ENCODE data around the gene ARFGEF3.
"Not testable (repeated sequence)": the region's sequence is repeated elsewhere in the genome, so short reads cannot be mapped to it uniquely, and the experiment has no call there.

The ARFGEF3 gene

DNA sequence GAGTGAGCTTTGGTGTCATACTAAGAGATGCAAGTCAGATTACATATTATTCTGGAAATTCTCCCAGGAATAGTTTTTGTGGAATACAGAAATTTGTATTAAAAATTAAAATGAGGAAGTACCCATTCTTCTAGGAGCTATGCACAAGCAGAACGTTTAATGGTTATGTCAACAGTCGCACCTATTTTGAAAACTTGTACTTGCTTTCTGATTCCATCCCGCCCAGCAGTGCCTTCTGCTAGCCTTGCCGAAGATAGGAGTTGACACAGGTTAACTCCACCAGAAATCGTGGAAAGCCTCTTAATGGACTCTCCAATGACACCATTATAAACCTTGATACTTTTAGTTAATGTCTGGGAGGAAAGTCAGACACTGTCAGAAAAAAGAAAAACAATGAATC, 49.9 kb downstream of the ARFGEF3 start:
- DNase-seq: no peak

DNA sequence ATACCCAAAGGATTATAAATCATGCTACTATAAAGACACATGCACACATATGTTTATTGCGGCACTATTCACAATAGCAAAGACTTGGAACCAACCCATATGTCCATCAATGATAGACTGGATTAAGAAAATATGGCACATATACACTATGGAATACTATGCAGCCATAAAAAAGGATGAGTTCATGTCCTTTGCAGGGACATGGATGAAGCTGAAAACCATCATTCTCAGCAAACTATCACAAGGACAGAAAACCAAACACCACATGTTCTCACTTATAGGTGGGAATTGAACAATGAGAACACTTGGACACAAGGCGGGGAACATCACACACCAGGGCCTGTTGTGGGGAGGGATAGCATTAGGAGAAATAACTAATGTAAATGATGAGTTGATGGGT, 50.8 kb downstream of the ARFGEF3 start:
- DNase-seq: not testable (repeated sequence)

DNA sequence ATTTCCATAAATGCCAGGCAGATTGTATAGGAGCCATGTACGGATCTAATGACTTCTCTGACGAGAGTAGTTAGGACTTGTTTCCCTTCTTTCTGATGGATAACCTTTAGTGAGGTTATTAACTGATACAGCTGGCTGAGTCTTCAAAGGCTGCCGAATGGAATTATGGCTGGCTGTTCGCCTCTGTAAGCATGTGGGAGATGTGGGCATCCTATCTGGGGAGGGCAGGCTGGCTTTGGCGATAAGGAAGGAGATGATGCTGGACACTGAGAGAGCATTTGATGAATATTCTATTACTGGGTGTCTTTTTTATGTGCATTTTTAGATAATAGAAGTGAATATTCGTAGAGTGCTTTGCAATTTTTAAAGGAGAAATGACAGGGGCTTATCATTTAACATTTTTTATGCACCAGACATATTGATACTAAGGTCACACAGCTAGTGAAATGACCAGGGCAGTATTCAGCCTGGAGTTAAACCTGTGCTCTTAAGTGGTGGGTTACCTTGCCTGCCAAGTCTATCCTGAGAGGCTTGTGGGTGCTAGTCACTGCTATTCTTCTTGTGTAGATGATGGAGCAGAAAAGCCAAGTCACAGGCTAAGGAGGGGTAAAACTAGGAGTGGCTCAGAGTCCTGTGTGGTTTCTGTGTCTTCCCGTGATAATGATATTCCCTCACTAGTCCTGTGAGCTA, 53.5 kb downstream of the ARFGEF3 start:
- DNase-seq: no peak

DNA sequence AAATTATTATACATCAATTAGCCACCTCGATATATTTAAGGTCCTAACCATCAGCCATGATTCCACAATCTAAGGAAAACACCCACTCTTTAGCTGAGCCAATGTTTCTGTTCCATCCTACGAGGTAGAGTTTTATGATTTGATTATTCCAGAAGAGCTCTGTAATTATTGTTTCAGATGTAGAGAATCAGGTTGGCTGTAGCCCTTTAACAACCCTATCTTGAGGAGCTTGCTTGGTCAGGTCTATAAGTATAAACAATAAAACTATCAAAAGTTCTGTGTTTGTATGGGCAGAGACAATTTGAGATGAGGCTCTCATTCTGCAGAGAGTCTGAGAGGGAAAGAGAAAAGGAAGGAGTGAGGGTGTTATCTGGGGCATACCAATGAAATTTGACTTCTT, 56.7 kb downstream of the ARFGEF3 start, which contains the start of gene PBOV1:
PBOV1 (minus strand) TSS at position 43 of the 400 bp plus-strand sequence. CDS start 96 bp downstream, outside the sequence.
- DNase-seq: no peak

DNA sequence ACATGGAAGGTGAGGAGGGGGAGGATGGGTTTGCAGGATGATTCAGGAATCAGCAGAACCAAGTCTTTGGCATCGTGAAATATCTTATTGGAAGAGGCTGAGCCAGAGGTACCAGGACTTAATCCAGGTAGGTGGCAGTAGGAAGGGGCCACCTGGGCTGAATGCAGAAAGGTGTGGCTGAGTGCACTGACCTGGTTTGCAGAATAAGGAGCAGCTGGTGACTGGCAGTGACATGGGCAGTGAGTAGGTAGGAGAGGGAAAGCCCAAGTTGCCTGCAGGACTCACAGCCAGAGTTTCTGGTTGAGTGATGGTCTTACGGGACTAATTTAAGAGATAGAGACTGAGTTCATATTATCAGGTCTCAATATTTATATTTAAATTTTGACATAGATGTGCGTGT, 57.7 kb downstream of the ARFGEF3 start:
- no peak for DNase-seq

DNA sequence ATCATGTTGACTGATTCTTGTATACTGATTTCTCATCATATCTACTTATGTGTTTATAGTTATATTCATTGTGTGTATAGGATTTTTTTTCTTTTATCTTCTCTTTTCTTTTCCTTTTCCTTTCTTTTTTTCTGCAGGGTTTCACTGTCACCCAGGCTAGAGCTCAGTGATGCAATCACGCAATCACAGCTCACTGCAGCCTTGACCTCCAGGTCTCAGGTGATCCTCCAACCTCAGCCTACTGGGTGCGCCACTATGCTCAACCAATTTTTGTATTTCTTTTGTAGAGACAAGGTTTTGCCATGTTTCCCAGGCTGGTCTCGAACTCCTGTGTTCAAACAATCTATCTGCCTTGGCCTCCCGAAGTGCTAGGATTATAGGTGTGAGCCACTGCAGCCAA, 58.2 kb downstream of the ARFGEF3 start:
- no peak for DNase-seq

DNA sequence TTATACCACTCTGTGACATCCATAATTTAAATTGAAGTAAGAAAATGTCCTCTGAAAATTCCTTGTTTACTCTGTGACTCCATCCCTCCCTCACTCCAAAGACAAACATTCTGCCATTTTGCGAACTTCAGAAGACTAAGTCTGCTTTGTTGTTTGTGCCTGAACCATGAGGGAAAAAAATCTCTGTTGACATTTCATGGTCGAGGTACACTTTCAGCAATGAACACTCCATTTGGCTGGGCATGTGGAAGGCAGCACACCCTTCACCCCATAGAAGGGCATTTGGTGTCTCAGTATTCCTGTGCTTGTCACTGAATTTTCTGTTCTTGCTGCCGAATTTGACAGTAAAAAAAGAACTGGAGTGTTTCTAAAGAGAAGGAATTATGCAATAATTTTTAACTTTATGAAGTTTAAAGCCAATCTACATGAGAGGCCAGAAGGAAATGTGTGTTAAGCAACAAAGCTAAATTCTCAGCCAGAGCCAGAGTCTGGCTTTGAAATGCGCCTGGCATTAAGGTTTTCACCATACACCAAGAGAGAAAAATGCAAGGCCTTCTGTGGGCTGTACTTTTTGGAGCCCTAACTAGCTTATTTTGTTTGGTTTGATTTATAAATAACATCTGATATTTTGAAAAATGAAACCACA, 61.3 kb downstream of the ARFGEF3 start:
- DNase-seq: no peak

DNA sequence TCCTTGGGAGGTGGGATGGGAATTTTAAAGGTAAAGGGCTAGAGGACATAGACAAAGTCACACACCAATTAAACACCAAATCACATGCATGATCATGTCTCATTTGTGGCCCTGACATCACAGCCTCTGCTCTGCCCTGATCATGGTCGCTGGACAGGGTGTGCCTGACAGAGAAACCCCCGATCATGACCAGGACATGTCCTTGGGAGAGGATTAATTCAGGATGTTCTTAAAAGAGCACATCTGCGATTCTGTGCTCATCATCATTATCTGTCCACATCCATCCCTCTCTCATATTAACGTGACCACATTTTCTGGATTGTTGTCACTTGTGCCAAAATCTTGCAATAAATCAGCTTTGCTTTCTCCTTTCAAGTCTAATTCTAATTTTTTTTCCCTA, 64.2 kb downstream of the ARFGEF3 start:
- no peak for DNase-seq

DNA sequence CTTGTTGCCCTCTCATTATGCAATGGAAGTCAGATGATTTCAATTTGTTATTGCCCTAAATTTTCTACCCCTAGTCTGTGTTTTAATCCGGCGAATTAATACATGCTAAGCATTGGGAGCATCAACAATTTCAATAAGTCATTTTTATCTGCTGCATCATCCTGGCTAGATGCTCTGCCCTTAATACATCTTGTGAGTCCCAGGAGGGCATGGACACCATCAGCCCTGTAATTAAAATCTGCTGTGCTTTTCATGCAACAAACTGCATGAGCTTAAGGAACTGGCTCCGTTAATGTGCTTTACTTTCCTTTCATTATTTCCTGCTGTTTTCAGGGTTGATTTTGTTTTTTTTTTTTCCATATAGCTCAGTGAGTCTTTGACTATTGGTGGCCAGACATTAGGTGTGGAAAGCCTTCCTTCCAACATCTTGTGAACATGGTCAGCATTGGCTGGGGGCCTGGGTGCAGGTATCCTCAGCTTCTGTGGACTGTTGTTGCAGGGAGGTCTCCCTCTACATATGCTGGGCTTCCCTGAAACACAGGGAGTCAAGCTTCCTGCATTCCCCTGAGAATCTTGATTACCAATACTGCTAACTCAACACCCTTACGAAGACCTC, 65.1 kb downstream of the ARFGEF3 start:
- DNase-seq: no peak

DNA sequence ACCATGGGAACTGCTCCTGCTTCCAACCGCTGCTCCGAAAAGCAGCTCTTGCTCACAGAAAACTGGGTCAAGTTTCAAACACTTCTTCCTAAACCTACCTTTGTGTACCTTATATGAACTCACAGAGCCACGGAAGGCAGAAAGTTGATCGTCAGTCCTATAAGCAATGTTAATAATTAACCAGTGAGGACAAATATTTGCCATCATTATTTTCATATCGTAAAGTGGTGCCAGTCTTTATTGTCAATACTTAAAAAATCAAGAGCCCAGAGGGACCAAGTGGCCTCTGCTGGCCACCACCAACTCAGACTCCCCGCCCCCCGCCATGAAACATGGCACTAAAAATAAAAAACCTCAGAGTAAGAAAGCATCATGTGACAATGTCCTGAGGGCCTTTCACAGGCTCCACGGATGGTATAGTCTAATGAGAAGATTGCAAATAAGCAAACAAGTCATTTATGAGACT, 65.6 kb downstream of the ARFGEF3 start:
- DNase-seq: no peak

DNA sequence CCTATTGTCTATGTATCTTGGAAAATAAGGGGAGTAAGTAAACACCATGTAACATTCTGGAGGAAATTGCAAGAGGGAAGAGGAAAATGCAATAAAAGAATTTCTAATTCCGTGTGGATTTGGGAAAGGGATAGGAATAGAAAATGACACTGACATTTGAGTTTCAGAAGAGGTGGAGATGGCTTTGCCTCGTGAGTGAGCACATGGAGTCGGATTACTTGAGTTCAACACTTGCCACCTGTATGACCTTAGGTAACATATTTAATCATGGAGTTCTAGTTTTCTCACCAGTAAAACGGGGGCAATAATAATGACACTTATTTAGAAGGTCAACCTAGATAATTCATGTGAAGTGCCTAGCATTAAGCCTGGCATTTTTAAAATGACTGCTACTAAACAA, 67.3 kb downstream of the ARFGEF3 start:
- DNase-seq: no peak

DNA sequence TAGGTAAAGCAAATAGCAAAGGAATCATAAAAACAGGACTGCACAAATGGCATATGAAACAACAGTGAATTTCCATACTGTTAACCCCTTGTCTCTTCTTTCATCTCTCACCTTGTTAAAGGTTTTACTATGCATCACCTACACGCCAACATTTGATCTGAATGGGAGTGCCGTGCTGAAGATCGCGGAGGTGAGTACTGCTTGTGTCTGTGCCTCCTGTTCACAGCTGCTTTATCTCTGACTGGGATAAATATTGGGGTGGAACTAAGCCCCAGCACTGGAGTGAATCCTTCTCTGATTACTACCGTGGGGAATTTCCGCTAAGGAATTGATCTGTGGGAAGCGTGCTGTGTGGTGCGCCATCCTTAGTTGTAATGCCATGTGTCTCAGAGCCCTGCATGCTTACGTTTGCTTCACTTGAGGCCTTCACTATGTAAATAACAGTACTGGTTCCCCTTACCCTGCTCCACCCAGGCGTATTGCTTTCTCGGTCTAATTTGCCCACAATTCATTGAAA, 68.0 kb downstream of the ARFGEF3 start:
- DNase-seq: no peak

DNA sequence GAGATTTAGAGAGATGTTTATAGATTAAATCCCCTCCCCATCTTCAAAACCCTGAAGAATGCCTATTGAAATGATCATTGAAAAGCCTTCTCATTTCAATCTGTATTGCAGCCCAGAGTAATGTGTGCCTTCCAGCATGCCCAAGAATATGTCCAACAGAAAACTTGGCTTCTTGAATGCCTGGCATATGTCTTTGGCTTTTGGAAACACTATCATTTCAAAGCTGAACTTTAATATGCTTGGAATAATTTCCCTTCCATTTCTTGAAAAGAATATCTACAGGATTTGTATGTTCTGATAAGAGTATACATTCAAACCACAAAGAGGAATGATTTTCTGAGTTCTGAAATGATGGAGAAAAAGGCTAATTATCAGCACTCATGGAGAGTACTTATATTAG, 68.5 kb downstream of the ARFGEF3 start:
- no peak for DNase-seq

DNA sequence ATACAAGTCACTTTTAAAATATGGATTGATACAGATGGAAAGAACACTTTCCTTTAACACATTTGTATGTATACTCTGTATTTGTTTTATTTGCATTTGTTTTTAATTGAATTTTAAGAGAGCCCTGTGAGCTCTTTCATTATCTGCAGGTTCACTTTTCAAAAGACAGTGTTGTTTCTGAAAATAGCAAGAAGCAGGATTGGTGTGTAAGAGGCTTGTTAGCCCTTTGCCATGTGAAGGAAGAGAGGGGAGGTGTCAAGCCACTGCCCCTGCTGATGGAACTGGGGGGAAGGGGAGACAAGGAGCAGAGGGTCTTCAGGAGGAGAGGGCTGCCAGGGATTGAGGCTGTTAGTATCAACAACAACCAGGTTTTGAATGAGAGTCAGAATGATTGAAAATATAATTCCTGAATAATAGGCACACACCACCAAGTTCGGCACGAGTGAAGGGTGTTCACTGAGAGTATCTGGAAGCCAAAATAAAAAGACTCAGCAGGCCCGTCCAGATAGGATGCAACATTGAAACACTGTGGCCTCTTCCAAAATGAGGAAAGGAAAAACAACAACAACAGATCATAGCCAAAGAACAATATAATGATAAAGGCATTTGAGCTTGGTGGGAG, 69.1 kb downstream of the ARFGEF3 start:
- no peak for DNase-seq

DNA sequence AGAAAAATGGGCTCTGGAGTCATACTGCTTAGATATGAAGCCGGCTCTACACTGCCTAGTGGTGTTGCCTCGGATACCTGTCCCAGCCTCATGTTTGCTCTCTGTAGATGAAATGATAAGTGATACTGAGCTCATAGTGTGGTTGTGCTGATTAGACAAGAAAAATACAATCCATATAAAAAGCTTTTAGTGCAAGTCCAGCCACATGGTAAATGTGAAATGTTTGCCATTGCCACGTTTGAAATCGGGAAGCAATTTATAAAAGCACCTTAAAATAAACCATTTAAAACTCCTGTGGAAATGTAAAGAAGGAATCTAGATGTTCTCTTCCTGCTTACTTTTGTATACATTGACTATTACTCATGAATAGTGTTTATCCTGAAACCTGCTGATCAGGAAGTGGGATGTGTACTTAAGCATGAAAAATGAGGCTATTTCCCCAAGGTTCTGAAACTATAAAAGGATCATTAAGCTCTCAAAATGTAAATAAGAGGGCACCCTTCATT, 69.7 kb downstream of the ARFGEF3 start:
- no peak for DNase-seq

DNA sequence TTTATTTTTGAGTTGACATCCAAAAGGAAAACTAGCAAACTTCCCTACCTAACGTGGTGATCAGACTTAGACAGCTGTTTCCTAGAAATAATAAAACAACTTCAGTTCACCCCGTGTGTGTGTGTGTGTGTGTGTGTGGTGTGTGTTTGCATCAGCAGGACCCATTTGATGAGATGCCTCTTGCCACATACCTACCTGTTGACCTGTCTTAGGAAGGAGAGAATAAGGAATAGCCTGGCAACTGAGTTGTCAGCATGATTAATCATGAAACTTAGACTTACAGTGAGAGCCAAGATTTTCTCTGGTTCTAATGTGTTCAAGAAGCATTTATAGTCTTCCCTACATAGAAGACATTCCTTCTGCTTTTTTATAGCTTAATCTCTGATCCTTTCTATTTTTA, 72.6 kb downstream of the ARFGEF3 start:
- DNase-seq: no peak

DNA sequence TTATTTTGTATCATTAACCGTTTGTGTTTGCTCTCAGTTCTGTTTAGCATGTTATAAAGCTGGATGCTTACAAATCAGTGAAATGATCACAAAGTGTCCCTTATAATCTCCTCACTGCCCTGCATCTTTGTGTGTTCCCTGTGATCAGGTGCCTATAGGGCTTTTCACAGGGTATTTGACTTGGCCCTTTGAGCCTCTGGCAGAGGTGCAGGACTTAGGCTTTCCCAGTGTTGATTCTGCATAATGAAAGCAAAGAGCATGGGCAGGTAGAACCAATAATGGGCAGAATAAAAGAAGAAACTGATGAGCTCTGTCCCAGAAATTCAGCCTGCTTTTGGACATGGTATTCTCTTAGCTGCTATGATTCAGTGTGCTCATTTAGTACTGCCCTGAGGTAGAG, 73.5 kb downstream of the ARFGEF3 start:
- DNase-seq: no peak

DNA sequence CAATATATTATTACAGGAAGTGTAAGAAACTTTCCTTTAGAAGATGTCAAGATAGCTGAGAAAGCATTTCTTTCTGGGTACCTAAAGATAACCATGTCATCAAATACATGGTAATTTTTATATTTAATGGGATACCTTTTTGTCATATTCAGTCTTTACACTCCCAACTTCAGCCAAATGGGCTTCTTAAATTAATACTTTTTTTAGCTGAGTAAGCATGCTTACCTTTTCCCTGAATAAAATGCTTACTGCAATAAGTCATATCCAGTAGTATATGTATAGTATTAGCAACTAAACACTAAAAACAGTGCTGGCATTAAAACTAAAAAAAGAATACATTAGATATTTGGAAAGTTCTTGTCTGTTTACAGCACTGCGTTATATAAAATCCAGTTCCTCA, 74.0 kb downstream of the ARFGEF3 start:
- DNase-seq: no peak

DNA sequence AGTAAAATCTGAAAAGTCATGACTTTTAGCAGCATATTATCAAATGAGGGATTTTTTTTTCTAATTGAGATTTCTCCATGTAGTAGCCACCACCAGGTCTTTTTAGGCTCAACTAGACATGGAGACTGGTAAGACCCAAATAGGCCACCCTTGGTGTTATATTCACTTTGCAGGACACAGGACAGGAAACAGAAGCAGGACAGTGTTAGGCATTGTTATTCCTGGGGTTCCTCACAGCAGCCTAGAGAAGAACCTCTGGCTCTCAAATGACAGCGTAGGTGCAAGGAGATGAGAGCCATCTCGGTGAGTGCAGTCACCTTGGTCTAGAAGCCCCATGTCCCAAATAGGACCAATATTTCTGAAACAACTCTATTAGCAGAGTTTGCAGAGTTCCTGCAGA, 75.7 kb downstream of the ARFGEF3 start:
- DNase-seq: no peak

DNA sequence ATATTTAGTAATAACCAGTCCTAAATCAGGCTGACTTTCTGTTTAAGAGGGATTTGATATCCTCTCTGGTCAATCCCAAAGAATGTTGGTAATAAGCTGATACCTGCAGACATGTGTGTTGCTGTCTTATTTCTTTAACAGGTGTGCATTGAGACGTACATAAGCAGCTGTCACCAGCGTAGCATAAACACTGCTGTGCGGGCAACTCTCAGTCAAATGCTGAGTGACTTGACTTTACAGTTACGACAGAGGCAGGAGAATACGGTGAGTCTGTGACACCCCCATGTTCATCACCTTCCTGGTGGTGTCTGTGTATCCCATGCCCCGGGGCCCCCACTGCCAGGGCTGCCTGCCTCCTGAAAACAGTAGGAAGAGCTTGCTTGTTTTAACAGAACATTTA, 76.6 kb downstream of the ARFGEF3 start:
- no peak for DNase-seq

DNA sequence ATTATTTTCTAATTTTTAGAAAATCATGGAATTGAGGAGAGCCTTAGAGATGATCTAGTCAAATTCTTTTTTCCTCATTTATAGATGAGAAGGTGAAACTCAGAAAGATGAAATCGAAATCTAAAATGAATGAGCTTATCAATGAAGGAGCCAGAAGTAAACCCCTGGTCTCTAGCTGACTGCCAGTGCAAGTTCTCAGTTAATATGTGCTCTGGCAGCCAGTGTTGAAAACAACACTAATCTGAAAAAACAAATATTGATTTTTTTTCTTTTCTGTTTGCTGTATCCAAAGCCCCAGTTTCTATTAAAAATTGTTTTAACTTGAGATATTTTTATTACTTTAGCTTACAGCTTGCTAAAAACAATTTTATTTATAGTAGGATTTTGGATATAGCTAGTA, 78.0 kb downstream of the ARFGEF3 start:
- DNase-seq: no peak

DNA sequence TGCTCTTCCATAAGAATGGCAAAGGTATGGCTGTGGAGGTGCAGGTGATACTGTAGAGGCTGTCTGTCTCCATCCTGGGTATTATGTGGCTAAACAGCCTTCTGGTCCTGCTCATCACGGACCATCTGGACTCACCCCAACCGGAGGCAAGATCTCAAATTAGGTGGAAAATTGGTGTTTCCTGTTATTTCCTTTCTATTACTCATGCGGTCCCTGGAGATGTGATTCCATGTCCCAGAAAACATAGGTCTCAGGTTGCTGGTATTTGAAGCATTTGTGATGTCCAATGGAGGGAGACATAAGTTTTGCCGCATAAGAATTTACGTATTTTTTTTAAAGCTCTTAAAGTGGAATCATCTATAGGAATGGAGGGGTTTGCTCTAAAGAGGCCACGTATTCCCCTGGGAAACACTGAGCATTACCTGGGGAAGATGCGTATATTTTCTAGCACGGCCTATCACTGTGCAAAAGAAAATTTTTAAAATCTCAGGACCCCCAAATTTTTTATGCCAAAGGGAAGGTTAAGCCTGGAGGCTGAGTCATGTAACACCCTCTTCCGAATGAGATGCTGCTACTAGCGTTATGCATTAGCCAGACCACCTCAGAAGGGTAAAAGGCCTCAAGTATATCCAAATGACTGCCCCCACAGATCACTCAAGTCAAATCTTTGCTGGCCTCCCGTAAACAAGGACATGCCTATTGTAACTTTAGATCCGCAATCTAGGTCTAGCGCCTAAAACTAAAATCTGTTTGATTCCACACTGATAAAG, 78.9 kb downstream of the ARFGEF3 start:
- DNase-seq: peak; percentile 75

Measured in fibroblast of skin of back (primary cell).